SU-DHL-6 (cell line): ENCODE results near the gene ABCA4.
A peak's percentile ranks its signal among the peaks of the same experiment; 100 is the strongest.
"Not testable (repeated sequence)": the region's sequence is repeated elsewhere in the genome, so short reads cannot be mapped to it uniquely, and the experiment has no call there.

Experiments
- H2AFZ ChIP-seq: fragments of 200-600 bp; sonication (generic); 2 replicates; pipeline ENCODE4 v1.6.1; 2014; ENCODE audit warnings: low read depth, mild to moderate bottlenecking, moderate library complexity, mixed read lengths, antibody characterized with exemption, low read length; ENCODE audit not compliant: severe bottlenecking
- H3F3A ChIP-seq: fragments of 200-600 bp; shearing (Covaris generic); 2 replicates; pipeline ENCODE4 v1.6.0; 2016; ENCODE audit warnings: antibody characterized with exemption, mild to moderate bottlenecking; ENCODE audit not compliant: insufficient read depth
- H3K27ac ChIP-seq: fragments of 200-600 bp; sonication (generic); 2 replicates; pipeline ENCODE4 v1.5.1; 2016; ENCODE audit warnings: low read depth, mild to moderate bottlenecking, low read length, moderate library complexity, mixed read lengths
- H3K27me3 ChIP-seq: fragments of 200-600 bp; sonication (generic), shearing (Covaris generic); 2 replicates; pipeline ENCODE4 v1.6.0; 2014; ENCODE audit warnings: mild to moderate bottlenecking, low read length
- H3K36me3 ChIP-seq: fragments of 200-600 bp; sonication (generic); 2 replicates; pipeline ENCODE4 v1.6.1; 2014; ENCODE audit warnings: mild to moderate bottlenecking, low read length, mixed read lengths
- H3K4me2 ChIP-seq: fragments of 300-600, 200-600 bp; shearing (Covaris generic), sonication (generic); 2 replicates; pipeline ENCODE4 v1.6.0; 2014; ENCODE audit warnings: low read length, low read depth, mild to moderate bottlenecking; ENCODE audit not compliant: poor library complexity, severe bottlenecking
- H3K4me3 ChIP-seq: fragments of 200-600 bp; sonication (generic); 2 replicates; pipeline ENCODE4 v1.5.1; 2014; ENCODE audit warnings: antibody characterized with exemption, low read length, mild to moderate bottlenecking, mixed read lengths; ENCODE audit not compliant: insufficient read depth, poor library complexity, severe bottlenecking
- H3K79me2 ChIP-seq: fragments of 200-600 bp; sonication (generic); 2 replicates; pipeline ENCODE4 v1.6.1; 2014; ENCODE audit warnings: mild to moderate bottlenecking, low read length, moderate library complexity; ENCODE audit not compliant: insufficient read depth
- H3K9ac ChIP-seq: fragments of 200-600 bp; sonication (generic); 2 replicates; pipeline ENCODE4 v1.7.0; 2014; ENCODE audit warnings: mild to moderate bottlenecking, low read length
- H3K9me2 ChIP-seq: fragments of 200-600 bp; sonication (generic); replicated peaks from 2 replicates; pipeline ENCODE4 v1.6.1; 2014; ENCODE audit warnings: low read length; ENCODE audit not compliant: insufficient read depth
- H3K9me3 ChIP-seq: fragments of 200-600 bp; sonication (generic); 2 replicates; pipeline ENCODE4 v1.6.1; 2014; ENCODE audit warnings: low read length, mixed read lengths; ENCODE audit not compliant: insufficient read depth
- H4K20me1 ChIP-seq: fragments of 200-600 bp; sonication (generic); 2 replicates; pipeline ENCODE4 v1.6.1; 2014; ENCODE audit warnings: low read depth, mild to moderate bottlenecking, antibody characterized with exemption, low read length, moderate library complexity, mixed read lengths
- EZH2phosphoT487 ChIP-seq: fragments of 200-600 bp; sonication (generic), shearing (Covaris generic); conservative IDR thresholded peaks from 2 replicates; pipeline ENCODE4 v1.6.1; 2018; ENCODE audit warnings: mild to moderate bottlenecking, antibody characterized with exemption, low read length, moderate library complexity, mixed read lengths
- TF ChIP-seq, protein P1 (sequence below): fragments of 200-600 bp; sonication (generic); IDR thresholded peaks from one replicate; pipeline ENCODE4 v1.5.1; 2017; ENCODE audit warnings: antibody characterized with exemption, mild to moderate bottlenecking, low read length, moderate library complexity; ENCODE audit not compliant: insufficient read depth, poor library complexity, severe bottlenecking

Gene ABCA4

DNA sequence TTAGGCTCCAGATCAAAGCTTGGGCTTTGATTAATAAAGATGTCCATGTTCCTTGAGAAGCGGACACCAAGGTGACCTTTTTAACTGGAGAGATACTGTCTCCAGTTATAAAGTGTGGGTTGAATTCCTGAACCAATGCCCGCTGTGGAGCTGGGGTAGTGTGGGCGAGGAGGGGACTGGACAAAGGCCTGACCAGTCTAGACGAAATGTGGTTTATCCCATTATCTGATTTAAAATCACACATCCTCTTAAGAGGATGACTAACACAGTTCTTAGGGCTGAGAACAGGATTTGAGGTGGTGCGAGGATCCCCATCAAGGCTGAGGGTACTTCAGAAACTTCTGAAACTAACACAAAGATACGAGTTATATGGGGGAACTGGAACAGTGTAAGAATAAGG, 127.2 kb downstream of the ABCA4 start:
- no peak overlapping the region for H3K4me2 ChIP-seq
- no peaks in the 10 kb centered on the region for H4K20me1 ChIP-seq
- H3K4me3 ChIP-seq = no peak overlapping the region
- TF ChIP-seq, protein P1, sequence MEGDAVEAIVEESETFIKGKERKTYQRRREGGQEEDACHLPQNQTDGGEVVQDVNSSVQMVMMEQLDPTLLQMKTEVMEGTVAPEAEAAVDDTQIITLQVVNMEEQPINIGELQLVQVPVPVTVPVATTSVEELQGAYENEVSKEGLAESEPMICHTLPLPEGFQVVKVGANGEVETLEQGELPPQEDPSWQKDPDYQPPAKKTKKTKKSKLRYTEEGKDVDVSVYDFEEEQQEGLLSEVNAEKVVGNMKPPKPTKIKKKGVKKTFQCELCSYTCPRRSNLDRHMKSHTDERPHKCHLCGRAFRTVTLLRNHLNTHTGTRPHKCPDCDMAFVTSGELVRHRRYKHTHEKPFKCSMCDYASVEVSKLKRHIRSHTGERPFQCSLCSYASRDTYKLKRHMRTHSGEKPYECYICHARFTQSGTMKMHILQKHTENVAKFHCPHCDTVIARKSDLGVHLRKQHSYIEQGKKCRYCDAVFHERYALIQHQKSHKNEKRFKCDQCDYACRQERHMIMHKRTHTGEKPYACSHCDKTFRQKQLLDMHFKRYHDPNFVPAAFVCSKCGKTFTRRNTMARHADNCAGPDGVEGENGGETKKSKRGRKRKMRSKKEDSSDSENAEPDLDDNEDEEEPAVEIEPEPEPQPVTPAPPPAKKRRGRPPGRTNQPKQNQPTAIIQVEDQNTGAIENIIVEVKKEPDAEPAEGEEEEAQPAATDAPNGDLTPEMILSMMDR = no peak
- no peak for TF ChIP-seq EZH2phosphoT487
- H3K27me3 ChIP-seq = no peaks in the 10 kb centered on the region
- H3K36me3 ChIP-seq = no peaks in the 10 kb centered on the region
- no peak overlapping the region for H3K9ac ChIP-seq
- no peak overlapping the region for H3K27ac ChIP-seq
- no peaks in the 10 kb centered on the region for H3K9me3 ChIP-seq
- no peaks in the 10 kb centered on the region for H3K79me2 ChIP-seq
- no peaks in the 10 kb centered on the region for H3F3A ChIP-seq
- no peak overlapping the region for H2AFZ ChIP-seq
- no peaks in the 10 kb centered on the region for H3K9me2 ChIP-seq

- Histone ChIP-seq H3K4me2 (peak overlapping the region; percentile 17), H3K9me2 (no peaks in the 10 kb centered on the region), H3F3A (no peaks in the 10 kb centered on the region), H3K36me3 (no peaks in the 10 kb centered on the region), H2AFZ (no peak overlapping the region), H3K27me3 (no peaks in the 10 kb centered on the region), H3K27ac (no peak overlapping the region), H3K79me2 (no peaks in the 10 kb centered on the region), H3K4me3 (no peak overlapping the region), H3K9ac (no peak overlapping the region), H3K9me3 (no peaks in the 10 kb centered on the region), H4K20me1 (no peaks in the 10 kb centered on the region)
- TF ChIP-seq, protein P1 = no peak
- no peak for TF ChIP-seq EZH2phosphoT487
Observed at GRCh38 chr1:93992954-93993353, 128.0 kb downstream of the ABCA4 start.

- Histone ChIP-seq H3K27ac (no peak overlapping the region), H2AFZ (no peak overlapping the region), H3K4me3 (no peak overlapping the region), H3K36me3 (no peaks in the 10 kb centered on the region), H3K4me2 (no peak overlapping the region), H3F3A (no peaks in the 10 kb centered on the region), H4K20me1 (no peaks in the 10 kb centered on the region), H3K9ac (no peak overlapping the region), H3K9me2 (no peaks in the 10 kb centered on the region), H3K27me3 (no peaks in the 10 kb centered on the region), H3K9me3 (no peaks in the 10 kb centered on the region), H3K79me2 (no peaks in the 10 kb centered on the region)
- no peak for TF ChIP-seq EZH2phosphoT487
- TF ChIP-seq, protein P1 = no peak
Observed at GRCh38 chr1:93992190-93992589, 128.8 kb downstream of the ABCA4 start.

- Histone ChIP-seq H3K36me3 (no peaks in the 10 kb centered on the region), H3K4me3 (no peak overlapping the region), H3K4me2 (no peak overlapping the region), H3F3A (no peaks in the 10 kb centered on the region), H3K27me3 (no peaks in the 10 kb centered on the region), H4K20me1 (no peaks in the 10 kb centered on the region), H3K9me2 (no peaks in the 10 kb centered on the region), H3K79me2 (no peaks in the 10 kb centered on the region), H2AFZ (no peak overlapping the region), H3K27ac (no peak overlapping the region), H3K9me3 (no peaks in the 10 kb centered on the region), H3K9ac (no peak overlapping the region)
- TF ChIP-seq, protein P1 = no peak
- no peak for TF ChIP-seq EZH2phosphoT487
Observed at GRCh38 chr1:93991271-93991670, 129.7 kb downstream of the ABCA4 start.

DNA sequence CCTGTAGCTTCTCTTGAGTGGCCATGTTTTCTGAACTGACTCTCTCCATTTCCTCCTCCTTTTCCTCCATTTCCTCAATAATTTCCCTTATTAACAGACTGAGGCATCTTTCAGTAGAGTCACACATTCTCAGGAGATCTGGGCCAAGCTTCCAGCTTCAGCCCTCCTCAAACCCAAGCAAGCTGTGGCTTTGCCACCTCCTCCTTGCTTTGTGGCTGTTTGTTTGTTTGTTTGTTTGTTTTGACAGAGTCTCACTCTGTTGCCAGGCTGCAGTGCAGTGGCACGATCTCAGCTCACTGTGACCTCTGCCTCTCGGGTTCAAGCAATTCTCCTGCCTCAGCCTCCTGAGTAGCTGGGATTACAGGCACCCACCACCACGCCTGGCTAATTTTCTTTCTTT, 130.5 kb downstream of the ABCA4 start:
- H3K27me3 ChIP-seq, H3K4me3 ChIP-seq, H2AFZ ChIP-seq, H4K20me1 ChIP-seq, H3K9ac ChIP-seq, H3K79me2 ChIP-seq, H3K4me2 ChIP-seq, H3K9me2 ChIP-seq, H3K36me3 ChIP-seq, H3K27ac ChIP-seq, H3K9me3 ChIP-seq, H3F3A ChIP-seq: not testable (repeated sequence)
